ENCODE data around the gene TGM1.

- TF ChIP-seq POLR2A (IDR thresholded peaks at IDR 0.05; ENCODE audit: low read length) (no peak), GATA1 (IDR thresholded peaks at IDR 0.05; ENCODE audit: low read depth, low read length) (no peak)
These were observed 3.6 kb upstream of the TGM1 start for GRCh38 chr14:24266344-24267244.
